Kidney tubule cell (primary cell): ENCODE results near the gene RPL27A.

Experiments
- DNase-seq: peaks from one replicate; pipeline ENCODE4 v3.0.0-alpha.2; 2018; ENCODE audit warnings: low spot score

The RPL27A gene

GRCh38 chr11:8721609-8722500 lies 39.3 kb downstream of the RPL27A start:
- DNase-seq, result no peak

GRCh38 chr11:8722809-8723208 lies 40.2 kb downstream of the RPL27A start:
- DNase-seq, result no peak

GRCh38 chr11:8723711-8724110 lies 41.1 kb downstream of the RPL27A start:
- DNase-seq, result no peak

- DNase-seq, result no peak
Measured at GRCh38 chr11:8724682-8725081, 42.1 kb downstream of the RPL27A start.

- DNase-seq, result no peak
Measured at GRCh38 chr11:8726395-8726794, 43.8 kb downstream of the RPL27A start.

- DNase-seq, result peak; percentile 67
Measured at GRCh38 chr11:8728563-8728962, 46.0 kb downstream of the RPL27A start.

- no peak for DNase-seq
Measured at GRCh38 chr11:8729067-8729466, 46.5 kb downstream of the RPL27A start.

GRCh38 chr11:8729837-8730696 lies 47.5 kb downstream of the RPL27A start:
- DNase-seq, result no peak

- no peak for DNase-seq
Measured at GRCh38 chr11:8730697-8731020, 48.1 kb downstream of the RPL27A start.

GRCh38 chr11:8731647-8732323 lies 49.2 kb downstream of the RPL27A start:
- DNase-seq, result no peak

GRCh38 chr11:8732324-8732670 lies 49.7 kb downstream of the RPL27A start:
- DNase-seq, result peak; percentile 41

- peak; percentile 84 for DNase-seq
Measured at GRCh38 chr11:8732748-8733241, 50.2 kb downstream of the RPL27A start.

GRCh38 chr11:8733852-8734251 lies 51.3 kb downstream of the RPL27A start:
- no peak for DNase-seq

GRCh38 chr11:8735094-8735493 lies 52.5 kb downstream of the RPL27A start:
- DNase-seq, result peak; percentile 65

- no peak for DNase-seq
Measured at GRCh38 chr11:8739309-8739793, 56.8 kb downstream of the RPL27A start.
